Measurements from ENCODE around the gene ERC2. TPM values are rescaled to one million over a fixed set of nuclear protein-coding genes. Genes with fewer than 3 reads are reported as not detected.

The ERC2 gene
- total and polyA plus RNA-seq, 2 of the 8 experiments (the other 6 are each of a cell fraction or from before 2014, with no cell fraction given): 16.4 to 22.8 TPM

GRCh38 chr3:55459838-55460237 lies 1008.4 kb downstream of the ERC2 start:
- Histone ChIP-seq H4K20me1 (replicated peaks in 1 of 2; ENCODE audit: control insufficient read depth in 1 of 2, insufficient read depth in 2 of 2, low read length in 2 of 2) (no peaks in the 10 kb centered on the region), H2AK5ac (ENCODE audit: low read depth, low read length) (no peak overlapping the region), H3K23ac (ENCODE audit: insufficient read length) (no peak overlapping the region), H3K56ac (replicated peaks; ENCODE audit: insufficient read length, low read depth, low read length) (no peak overlapping the region), H3K9me3 (ENCODE audit: insufficient read depth in 2 of 2, low read depth in 1 of 2, low read length in 1 of 2) (no peaks in the 10 kb centered on the region), H2BK20ac (ENCODE audit: low read length) (no peak overlapping the region), H3K4me2 (ENCODE audit: insufficient read depth in 1 of 2, low read depth in 2 of 2, low read length in 2 of 2) (no peak overlapping the region), H3K36me3 (ENCODE audit: control insufficient read depth in 2 of 4, insufficient read depth in 4 of 4, low read length in 3 of 4) (no peaks in the 10 kb centered on the region), H4K8ac (ENCODE audit: extremely low read depth, insufficient read depth, low read length) (no peak overlapping the region), H3K23me2 (ENCODE audit: low read depth, low read length) (no peaks in the 10 kb centered on the region), H4K5ac (ENCODE audit: insufficient read length, low read depth, low read length) (no peak overlapping the region), H2BK12ac (ENCODE audit: low read depth, low read length) (no peak overlapping the region), H3K27me3 (replicated peaks in 1 of 4; ENCODE audit: control insufficient read depth in 3 of 4, extremely low read depth in 1 of 4, insufficient read depth in 3 of 4, low read length in 3 of 4) (no peaks in the 10 kb centered on the region), H3K27ac (ENCODE audit: low read depth, low read length) (no peak overlapping the region), H3K79me1 (ENCODE audit: low read depth, low read length) (no peaks in the 10 kb centered on the region), H3K14ac (ENCODE audit: insufficient read length) (no peak overlapping the region), H2AFZ (ENCODE audit: low read length) (no peak overlapping the region), H3K4me3 (ENCODE audit: extremely low read depth in 1 of 4, insufficient read depth in 2 of 4, low read depth in 3 of 4, low read length in 4 of 4) (no peak overlapping the region), H2BK15ac (ENCODE audit: low read length) (no peak overlapping the region), H2BK5ac (ENCODE audit: low read depth, low read length) (no peak overlapping the region), H3K79me2 (ENCODE audit: control insufficient read depth in 1 of 2, insufficient read depth in 2 of 2, low read length in 2 of 2) (no peaks in the 10 kb centered on the region), H3K4ac (replicated peaks; ENCODE audit: insufficient read length, low read depth, low read length) (no peak overlapping the region), H3K9ac (replicated peaks in 1 of 4; ENCODE audit: extremely low read depth in 1 of 4, low read depth in 3 of 4, low read length in 3 of 4) (no peak overlapping the region), H4K91ac (replicated peaks; ENCODE audit: insufficient read length, low read length) (no peak overlapping the region), H3K18ac (ENCODE audit: extremely low read depth, low read length) (no peak overlapping the region), H2BK120ac (replicated peaks; ENCODE audit: low read depth, low read length) (no peak overlapping the region), H3K4me1 (replicated peaks in 1 of 4; ENCODE audit: control insufficient read depth in 3 of 4, insufficient read depth in 4 of 4, low read length in 3 of 4) (no peaks in the 10 kb centered on the region)
- POLR2A ChIA-PET (ENCODE audit: partially characterized antibody): no interaction called here
- CTCF ChIA-PET (ENCODE audit: partially characterized antibody): no interaction called here
- DNase-seq (ENCODE audit: low read depth in 1 of 2, low spot score in 2 of 2) (no peak), FAIRE-seq (no peak)
- TF ChIP-seq BCL11A (IDR thresholded peaks at IDR 0.05; ENCODE audit: low read depth in 2 of 2, low read length in 2 of 2) (no peak), POLR2A (IDR thresholded peaks at IDR 0.05; ENCODE audit: control extremely low read depth in 1 of 2, low read depth in 2 of 2, low read length in 2 of 2) (no peak), SRF (IDR thresholded peaks at IDR 0.05; ENCODE audit: low read depth, low read length) (no peak), PHF8 (conservative IDR thresholded peaks at IDR 0.05; ENCODE audit: low read depth, low read length) (no peak), JUN (IDR thresholded peaks at IDR 0.05; ENCODE audit: low read depth, low read length) (no peak), KDM1A (IDR thresholded peaks at IDR 0.05; ENCODE audit: borderline replicate concordance, low read length) (no peak), EGR1 (IDR thresholded peaks at IDR 0.05; ENCODE audit: borderline replicate concordance, low read depth, low read length) (no peak), TAF1 (IDR thresholded peaks at IDR 0.05; ENCODE audit: low read depth, low read length) (no peak), SP1 (IDR thresholded peaks at IDR 0.05; ENCODE audit: low read depth, low read length) (no peak), BACH1 (IDR thresholded peaks at IDR 0.05; ENCODE audit: low read length) (no peak), CBX5 (IDR thresholded peaks at IDR 0.05; ENCODE audit: low read depth, low read length) (no peak), BRCA1 (IDR thresholded peaks at IDR 0.05; ENCODE audit: low read depth, low read length) (no peak), TAF7 (optimal IDR thresholded peaks at IDR 0.05; ENCODE audit: borderline replicate concordance, low read depth, low read length) (no peak), EZH2 (IDR thresholded peaks at IDR 0.05; ENCODE audit: low read depth, low read length, severe bottlenecking) (no peak), ATF2 (IDR thresholded peaks at IDR 0.05; ENCODE audit: low read length) (no peak), MAFK (IDR thresholded peaks at IDR 0.05; ENCODE audit: low read depth, low read length) (no peak)

All from H1 (cell line).